Loucy (cell line): Measurements from ENCODE around the gene ENTHD1.
A peak's percentile ranks its signal among the peaks of the same experiment; 100 is the strongest.

Experiments
- H2AFZ ChIP-seq: fragments of 200-600 bp; sonication (generic); 2 replicates; pipeline ENCODE4 v1.6.0; 2016; ENCODE audit warnings: antibody characterized with exemption, mild to moderate bottlenecking, low read length, moderate library complexity
- H3F3A ChIP-seq: fragments of 200-600 bp; 2 replicates; pipeline ENCODE4 v1.6.0; 2016; ENCODE audit warnings: antibody characterized with exemption, low read depth, mild to moderate bottlenecking
- H3K27me3 ChIP-seq: fragments of 200-600 bp; sonication (generic); 2 replicates; pipeline ENCODE4 v1.6.1; 2014; ENCODE audit warnings: low read length, mild to moderate bottlenecking; ENCODE audit not compliant: insufficient read depth, poor library complexity, severe bottlenecking
- H3K36me3 ChIP-seq: fragments of 200-600 bp; sonication (generic); 2 replicates; pipeline ENCODE4 v1.6.1; 2016; ENCODE audit warnings: low read length; ENCODE audit not compliant: insufficient read depth
- H3K4me1 ChIP-seq: fragments of 200-600 bp; sonication (generic); 2 replicates; pipeline ENCODE4 v1.5.1; 2014; ENCODE audit warnings: low read length, mild to moderate bottlenecking; ENCODE audit not compliant: insufficient read depth, poor library complexity, severe bottlenecking
- H3K4me2 ChIP-seq: fragments of 200-600 bp; sonication (generic); 2 replicates; pipeline ENCODE4 v1.6.0; 2014; ENCODE audit warnings: antibody characterized with exemption, low read length, low read depth, mild to moderate bottlenecking; ENCODE audit not compliant: poor library complexity, severe bottlenecking
- H3K4me3 ChIP-seq: fragments of 200-600 bp; sonication (generic); 2 replicates; pipeline ENCODE4 v1.5.1; 2014; ENCODE audit warnings: low read length, mild to moderate bottlenecking, mixed read lengths; ENCODE audit not compliant: poor library complexity, severe bottlenecking
- H3K79me2 ChIP-seq: fragments of 200-600 bp; sonication (generic); 2 replicates; pipeline ENCODE4 v1.6.1; 2014; ENCODE audit warnings: low read length; ENCODE audit not compliant: insufficient read depth
- H3K9ac ChIP-seq: fragments of 200-600 bp; sonication (generic); 2 replicates; pipeline ENCODE4 v1.6.0; 2014; ENCODE audit warnings: mild to moderate bottlenecking, low read depth, low read length, moderate library complexity; ENCODE audit not compliant: poor library complexity, severe bottlenecking
- H3K9me2 ChIP-seq: fragments of 200-600 bp; sonication (generic); replicated peaks from 2 replicates; pipeline ENCODE4 v1.6.1; 2016; ENCODE audit warnings: low read depth, low read length, mixed read lengths
- H3K9me3 ChIP-seq: fragments of 200-600 bp; sonication (generic); 2 replicates; pipeline ENCODE4 v1.6.1; 2014; ENCODE audit warnings: mild to moderate bottlenecking, antibody characterized with exemption, low read length, low read depth; ENCODE audit not compliant: insufficient read depth
- H4K20me1 ChIP-seq: fragments of 200-600 bp; sonication (generic); 2 replicates; pipeline ENCODE4 v1.6.0; 2014; ENCODE audit warnings: antibody characterized with exemption, low read length, mild to moderate bottlenecking; ENCODE audit not compliant: insufficient read depth, poor library complexity, severe bottlenecking
- CTCF ChIP-seq: fragments of 200-600 bp; sonication (generic); conservative IDR thresholded peaks from 2 replicates; pipeline ENCODE4 v1.5.1; 2014; ENCODE audit warnings: mild to moderate bottlenecking, antibody characterized with exemption, low read length
- EZH2phosphoT487 ChIP-seq: fragments of 200-600 bp; IDR thresholded peaks from 2 replicates; pipeline ENCODE4 v1.6.1; 2018; ENCODE audit warnings: antibody characterized with exemption, mild to moderate bottlenecking, moderate library complexity, borderline replicate concordance

The ENTHD1 gene

GRCh38 chr22:39805117-39805516 lies 88.4 kb downstream of the ENTHD1 start:
- peaks cover 17% of the 10 kb centered on the region for H3K4me1 ChIP-seq
- no peaks in the 10 kb centered on the region for H3K27me3 ChIP-seq
- no peak overlapping the region for H3K9ac ChIP-seq
- H4K20me1 ChIP-seq, result no peaks in the 10 kb centered on the region
- no peaks in the 10 kb centered on the region for H3K36me3 ChIP-seq
- no peak for TF ChIP-seq EZH2phosphoT487
- no peak for TF ChIP-seq CTCF
- H3K4me3 ChIP-seq, result no peak overlapping the region
- no peaks in the 10 kb centered on the region for H3K9me2 ChIP-seq
- no peaks in the 10 kb centered on the region for H3F3A ChIP-seq
- H3K4me2 ChIP-seq, result no peak overlapping the region
- no peak overlapping the region for H2AFZ ChIP-seq
- H3K9me3 ChIP-seq, result no peaks in the 10 kb centered on the region
- no peaks in the 10 kb centered on the region for H3K79me2 ChIP-seq

GRCh38 chr22:39802682-39803081 lies 90.9 kb downstream of the ENTHD1 start:
- Histone ChIP-seq H3K9me3 (peaks cover 15% of the 10 kb centered on the region; the same call in 1 of the 2 replicates), H3K9me2 (no peaks in the 10 kb centered on the region), H3K4me1 (peaks cover 22% of the 10 kb centered on the region), H3F3A (no peaks in the 10 kb centered on the region), H2AFZ (no peak overlapping the region), H3K4me3 (no peak overlapping the region), H3K4me2 (no peak overlapping the region), H4K20me1 (no peaks in the 10 kb centered on the region), H3K79me2 (no peaks in the 10 kb centered on the region), H3K9ac (no peak overlapping the region), H3K27me3 (no peaks in the 10 kb centered on the region), H3K36me3 (no peaks in the 10 kb centered on the region)
- no peak for TF ChIP-seq CTCF
- no peak for TF ChIP-seq EZH2phosphoT487

GRCh38 chr22:39800790-39801520 lies 92.6 kb downstream of the ENTHD1 start:
- Histone ChIP-seq H3K27me3 (no peaks in the 10 kb centered on the region), H3K9me3 (peaks cover 27% of the 10 kb centered on the region; the same call in 1 of the 2 replicates), H3K36me3 (no peaks in the 10 kb centered on the region), H3K9ac (no peak overlapping the region), H3K9me2 (no peaks in the 10 kb centered on the region), H3K4me2 (peak overlapping the region; percentile 26), H3K79me2 (no peaks in the 10 kb centered on the region), H3F3A (no peaks in the 10 kb centered on the region), H3K4me3 (peak overlapping the region; percentile 20), H4K20me1 (no peaks in the 10 kb centered on the region), H2AFZ (0 out of 2 replicates have a peak overlapping the region, but pooled peaks have one; percentile 24), H3K4me1 (peaks cover 22% of the 10 kb centered on the region)
- no peak for TF ChIP-seq CTCF
- no peak for TF ChIP-seq EZH2phosphoT487
